ENCODE results near the gene QRFP.

The QRFP gene

GRCh38 chr9:130888146-130888885 lies 8.3 kb downstream of the QRFP start:
- no peak for FAIRE-seq

- FAIRE-seq = no peak
Measured at GRCh38 chr9:130887494-130888144, 9.0 kb downstream of the QRFP start.

- no peak for FAIRE-seq
Measured at GRCh38 chr9:130886981-130887380, 9.6 kb downstream of the QRFP start.

GRCh38 chr9:130885484-130886375 lies 10.9 kb downstream of the QRFP start:
- no peak for FAIRE-seq

- FAIRE-seq = no peak
Measured at GRCh38 chr9:130884542-130885483, 11.8 kb downstream of the QRFP start.

GRCh38 chr9:130884111-130884531 lies 12.5 kb downstream of the QRFP start:
- FAIRE-seq = no peak

- no peak for FAIRE-seq
Measured at GRCh38 chr9:130883479-130883878, 13.1 kb downstream of the QRFP start.

- no peak for FAIRE-seq
Measured at GRCh38 chr9:130882696-130883225, 13.9 kb downstream of the QRFP start.

- no peak for FAIRE-seq
Measured at GRCh38 chr9:130881516-130881915, 15.1 kb downstream of the QRFP start.

- FAIRE-seq = no peak
Measured at GRCh38 chr9:130880599-130881220, 15.9 kb downstream of the QRFP start.

GRCh38 chr9:130879863-130880411 lies 16.7 kb downstream of the QRFP start:
- no peak for FAIRE-seq

GRCh38 chr9:130878295-130878694 lies 18.3 kb downstream of the QRFP start:
- no peak for FAIRE-seq

- no peak for FAIRE-seq
Measured at GRCh38 chr9:130877300-130877699, 19.3 kb downstream of the QRFP start.

- FAIRE-seq = no peak
Measured at GRCh38 chr9:130874783-130875182, 21.8 kb downstream of the QRFP start.

GRCh38 chr9:130873966-130874365 lies 22.6 kb downstream of the QRFP start:
- FAIRE-seq = no peak

GRCh38 chr9:130872912-130873503 lies 23.6 kb downstream of the QRFP start:
- no peak for FAIRE-seq

GRCh38 chr9:130872508-130872907 lies 24.1 kb downstream of the QRFP start:
- FAIRE-seq = no peak

- FAIRE-seq = no peak
Measured at GRCh38 chr9:130872093-130872492, 24.5 kb downstream of the QRFP start.

GRCh38 chr9:130871395-130872062 lies 25.1 kb downstream of the QRFP start:
- no peak for FAIRE-seq

All from endometrium (tissue), 2 donors.